HEK293T (cell line): ENCODE data around the gene TIMMDC1.
A peak's percentile ranks its signal among the peaks of the same experiment; 100 is the strongest.
"Not testable (repeated sequence)": the region's sequence is repeated elsewhere in the genome, so short reads cannot be mapped to it uniquely, and the experiment has no call there.

Experiments
- CTCF ChIA-PET: fragments of 350-600 bp; formaldehyde crosslinking; extraction: SDS; loops from one replicate; lab custom pipeline; 2021; ENCODE audit warnings: antibody characterized with exemption, inconsistent platforms; lab: Yijun Ruan, JAX
- POLR2A ChIA-PET: fragments of 350-600 bp; formaldehyde crosslinking; extraction: SDS; loops from one replicate; lab custom pipeline; 2020; ENCODE audit warnings: antibody characterized with exemption, inconsistent platforms; lab: Yijun Ruan, JAX
- DNase-seq: peaks from one replicate; pipeline ENCODE4 v3.0.0; 2012; ENCODE audit warnings: mixed read lengths; ENCODE audit errors: extremely low spot score
- BHLHE40 ChIP-seq: fragments of 450-650 bp; IDR thresholded peaks from 2 replicates; pipeline ENCODE4 v1.6.1; 2016; ENCODE audit warnings: mild to moderate bottlenecking, moderate library complexity, borderline replicate concordance
- CTBP1 ChIP-seq: fragments of 450-650 bp; IDR thresholded peaks from 2 replicates; pipeline ENCODE4 v1.6.1; 2016; ENCODE audit warnings: borderline replicate concordance
- ELF4 ChIP-seq: fragments of 450-650 bp; IDR thresholded peaks from 2 replicates; pipeline ENCODE4 v1.6.1; 2017; ENCODE audit warnings: antibody characterized with exemption
- FOXA1 ChIP-seq: fragments of 450-650 bp; IDR thresholded peaks from 2 replicates; pipeline ENCODE4 v1.6.1; 2016; ENCODE audit warnings: mild to moderate bottlenecking
- FOXK2 ChIP-seq: fragments of 450-650 bp; IDR thresholded peaks from 2 replicates; pipeline ENCODE4 v1.6.1; 2016; ENCODE audit warnings: mild to moderate bottlenecking
- FOXM1 ChIP-seq: fragments of 450-650 bp; IDR thresholded peaks from 2 replicates; pipeline ENCODE4 v1.6.1; 2017; ENCODE audit warnings: mild to moderate bottlenecking, borderline replicate concordance
- HDGF ChIP-seq: fragments of 450-650 bp; IDR thresholded peaks from 2 replicates; pipeline ENCODE4 v1.6.1; 2017; ENCODE audit warnings: antibody characterized with exemption, borderline replicate concordance
- L3MBTL2 ChIP-seq: fragments of 450-650 bp; conservative IDR thresholded peaks from 2 replicates; pipeline ENCODE4 v1.6.1; 2016; ENCODE audit warnings: mild to moderate bottlenecking
- LEF1 ChIP-seq: fragments of 450-650 bp; IDR thresholded peaks from 2 replicates; pipeline ENCODE4 v1.6.1; 2017; ENCODE audit warnings: mild to moderate bottlenecking, borderline replicate concordance
- NFRKB ChIP-seq: fragments of 450-650 bp; IDR thresholded peaks from 2 replicates; pipeline ENCODE4 v1.6.1; 2016; ENCODE audit warnings: mild to moderate bottlenecking, moderate library complexity
- PKNOX1 ChIP-seq: fragments of 450-650 bp; IDR thresholded peaks from 2 replicates; pipeline ENCODE4 v1.6.1; 2016
- SP1 ChIP-seq: fragments of 450-650 bp; IDR thresholded peaks from 2 replicates; pipeline ENCODE4 v1.6.1; 2017
- SUZ12 ChIP-seq: fragments of 450-650 bp; IDR thresholded peaks from 2 replicates; pipeline ENCODE4 v1.6.1; 2016; ENCODE audit warnings: mild to moderate bottlenecking
- TARDBP ChIP-seq: fragments of 450-650 bp; IDR thresholded peaks from 2 replicates; pipeline ENCODE4 v1.6.1; 2016
- ZNF384 ChIP-seq: fragments of 450-650 bp; IDR thresholded peaks from 2 replicates; pipeline ENCODE4 v1.6.1; 2016

The TIMMDC1 gene

DNA sequence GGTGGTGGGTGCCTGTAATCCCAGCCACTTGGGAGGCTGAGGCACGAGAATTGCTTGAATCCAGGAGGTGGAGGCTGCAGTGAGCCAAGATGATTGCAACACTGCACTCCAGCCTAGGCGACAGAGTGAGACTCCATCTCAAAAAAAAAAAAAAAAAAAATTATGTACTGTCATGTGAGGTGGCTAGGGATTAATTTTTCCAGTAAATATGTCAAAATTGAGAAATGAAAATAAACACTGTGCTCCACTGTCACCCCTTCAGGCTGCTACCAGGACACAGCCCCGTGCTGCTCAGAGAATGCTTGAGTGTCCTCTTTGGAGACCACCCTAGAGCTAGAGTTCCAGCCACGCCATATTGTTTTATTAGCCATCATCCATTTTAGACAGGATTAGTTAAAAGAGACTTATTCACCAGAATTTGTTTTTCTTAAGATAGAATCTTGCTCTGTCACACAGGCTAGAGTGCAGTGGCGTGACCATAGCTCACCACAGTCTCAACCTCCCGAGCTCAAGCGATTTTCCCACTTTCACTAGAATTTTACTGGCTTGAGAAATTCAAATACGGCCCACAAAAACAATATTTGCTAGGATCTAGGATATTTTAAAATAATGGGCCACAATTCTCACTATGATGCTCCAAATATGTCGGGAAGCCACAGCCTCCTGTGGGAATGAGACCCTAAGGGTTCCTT lies 60.4 kb downstream of the TIMMDC1 start:
- ChIA-PET POLR2A (no interaction called here), CTCF (interaction anchor here (0.7 kb wide), 1 partner anchor 536 kb away, joined by 4 read pairs; the partner anchor contains the start of gene GSK3B)
- no peak for DNase-seq
- TF ChIP-seq FOXK2 (no peak), ZNF384 (no peak), ELF4 (no peak), FOXM1 (no peak), SUZ12 (no peak), TARDBP (no peak), CTBP1 (no peak), L3MBTL2 (no peak), BHLHE40 (no peak)

DNA sequence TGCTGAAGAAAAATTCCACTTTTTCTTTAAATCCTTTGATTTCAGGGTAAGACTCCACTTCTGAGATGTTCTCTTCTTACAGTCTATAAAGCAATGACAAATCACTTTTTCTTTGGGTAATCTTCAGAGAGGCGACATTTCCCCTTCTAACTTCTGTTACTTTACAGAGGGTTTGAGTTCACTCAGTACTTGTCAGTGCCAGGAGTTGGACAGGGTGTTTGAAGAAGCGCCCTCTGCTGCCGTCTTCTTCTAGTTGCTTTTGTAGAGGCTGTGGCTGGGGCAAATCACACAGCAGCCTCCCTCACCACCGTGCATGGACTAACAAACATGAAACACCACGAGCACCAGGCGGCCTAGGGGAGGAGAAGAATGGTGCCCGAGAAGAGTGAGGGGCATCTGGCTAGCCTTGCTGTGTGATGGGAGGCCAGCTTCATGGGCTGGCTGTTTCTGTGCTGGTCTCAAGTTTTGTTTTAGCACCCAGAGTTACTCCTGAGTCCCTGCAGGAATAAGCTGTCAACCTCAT lies 61.2 kb downstream of the TIMMDC1 start, which contains the start of gene CD80:
CD80 (minus strand) TSS at position 174 of the 523 bp plus-strand sequence. CDS start 1,886 bp downstream, outside the sequence.
- POLR2A ChIA-PET, result no interaction called here
- no peak for TF ChIP-seq TARDBP
- no peak for TF ChIP-seq ZNF384
- no peak for TF ChIP-seq L3MBTL2
- TF ChIP-seq HDGF, result no peak
- no peak for TF ChIP-seq BHLHE40
- peak; percentile 66 for DNase-seq
- CTCF ChIA-PET, result interaction anchor here (0.7 kb wide), 1 partner anchor 535 kb away, joined by 4 read pairs; the partner anchor contains the start of gene GSK3B

- ChIA-PET CTCF (no interaction called here), POLR2A (no interaction called here)
Measured at GRCh38 chr3:119560160-119560559, 61.8 kb downstream of the TIMMDC1 start.

DNA sequence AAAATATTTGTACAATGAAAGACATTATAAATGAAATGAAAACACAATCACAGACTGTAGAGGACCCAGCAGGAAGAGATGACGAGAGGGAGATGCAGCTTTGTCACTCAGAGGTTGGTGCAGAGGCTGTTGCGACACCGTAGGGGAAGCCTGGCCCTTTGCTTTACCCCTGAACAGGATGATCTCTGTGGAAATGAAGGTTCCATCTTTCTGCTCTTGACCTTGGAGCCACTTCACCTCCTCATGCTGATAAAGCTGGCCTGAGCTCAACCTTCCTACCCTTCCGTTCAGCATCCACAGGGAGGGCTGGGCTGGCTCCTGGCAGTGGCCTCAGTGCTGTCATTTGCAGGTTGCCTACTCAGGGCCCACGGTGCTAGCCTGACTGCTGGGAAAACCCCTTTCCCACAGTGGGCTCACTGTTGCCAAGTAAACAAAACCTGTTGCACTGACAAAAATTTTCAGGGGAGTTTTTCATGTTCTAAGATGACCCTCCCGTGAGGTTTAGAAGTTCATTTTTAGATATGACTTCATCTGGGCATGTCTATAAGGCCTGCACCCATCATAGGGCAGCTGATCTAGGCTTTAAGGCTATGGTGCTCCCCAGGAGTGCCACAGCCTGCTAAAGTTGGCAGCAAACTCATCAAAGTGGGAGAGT lies 64.1 kb downstream of the TIMMDC1 start:
- ChIA-PET CTCF (no interaction called here), POLR2A (no interaction called here)
- DNase-seq, result no peak
- no peak for TF ChIP-seq PKNOX1
- TF ChIP-seq FOXM1, result no peak
- TF ChIP-seq LEF1, result no peak
- no peak for TF ChIP-seq NFRKB
- no peak for TF ChIP-seq HDGF
- no peak for TF ChIP-seq FOXK2

More at GRCh38 chr3:119560160-119560559, 61.8 kb downstream of the TIMMDC1 start:
- TF ChIP-seq FOXA1, result no peak
- TF ChIP-seq PKNOX1, result no peak
- TF ChIP-seq ZNF384, result no peak
- TF ChIP-seq TARDBP, result no peak
- no peak for TF ChIP-seq SUZ12
- no peak for TF ChIP-seq FOXK2
- TF ChIP-seq HDGF, result no peak
- DNase-seq, result no peak

DNA sequence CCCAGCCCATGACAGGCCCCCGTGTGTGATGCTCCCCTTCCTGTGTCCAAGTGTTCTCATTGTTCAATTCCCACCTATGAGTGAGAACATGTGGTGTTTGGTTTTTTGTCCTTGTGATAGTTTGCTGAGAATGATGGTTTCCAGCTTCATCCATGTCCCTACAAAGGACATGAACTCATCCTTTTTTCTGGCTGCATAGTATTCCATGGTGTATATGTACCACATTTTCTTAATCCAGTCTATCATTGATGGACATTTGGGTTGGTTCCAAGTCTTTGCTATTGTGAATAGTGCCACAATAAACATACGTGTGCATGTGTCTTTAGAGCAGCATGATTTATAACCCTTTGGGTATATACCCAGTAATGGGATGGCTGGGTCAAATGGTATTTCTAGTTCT lies 65.0 kb downstream of the TIMMDC1 start:
- CTCF ChIA-PET, POLR2A ChIA-PET: not testable (repeated sequence)

GRCh38 chr3:119569156-119569555 lies 70.8 kb downstream of the TIMMDC1 start:
- TF ChIP-seq HDGF, result no peak
- no peak for TF ChIP-seq ZNF384
- no peak for TF ChIP-seq SP1
- CTCF ChIA-PET, result no interaction called here
- no peak for DNase-seq
- POLR2A ChIA-PET, result no interaction called here

More for the DNA sequence above, 65.0 kb downstream of the TIMMDC1 start:
- not testable (repeated sequence) for DNase-seq

DNA sequence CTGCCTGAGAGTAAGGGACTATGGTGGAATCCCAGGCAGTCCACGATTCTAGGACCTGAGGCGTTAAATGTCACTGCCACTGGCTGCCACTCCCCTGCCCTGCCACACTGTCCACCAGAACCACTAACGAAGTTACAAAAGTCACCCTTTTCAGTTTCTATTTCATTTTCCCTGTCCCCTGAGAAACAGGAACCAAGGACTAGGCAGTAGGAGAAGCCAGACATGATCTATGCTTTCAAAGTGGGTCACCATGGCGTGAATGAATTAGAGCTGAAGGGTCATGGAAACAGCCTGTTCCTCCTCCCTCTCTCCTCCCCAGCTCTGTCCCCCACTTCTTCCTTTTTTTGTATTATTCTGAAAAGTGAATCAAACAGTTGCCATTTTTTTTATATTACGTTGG lies 71.9 kb downstream of the TIMMDC1 start:
- TF ChIP-seq SUZ12 (no peak), BHLHE40 (no peak), CTBP1 (no peak), L3MBTL2 (no peak), HDGF (no peak)
- DNase-seq, result no peak
- CTCF ChIA-PET, result no interaction called here
- POLR2A ChIA-PET, result no interaction called here

GRCh38 chr3:119571230-119571629 lies 72.9 kb downstream of the TIMMDC1 start:
- ChIA-PET CTCF (no interaction called here), POLR2A (no interaction called here)
- DNase-seq, result no peak
- TF ChIP-seq PKNOX1, result no peak
- no peak for TF ChIP-seq ZNF384
- no peak for TF ChIP-seq HDGF
- TF ChIP-seq TARDBP, result no peak
- no peak for TF ChIP-seq FOXA1
- TF ChIP-seq BHLHE40, result no peak
- TF ChIP-seq FOXK2, result no peak
